Neural cell (in vitro differentiated cells): ENCODE data around the gene ATXN10. TPM values are rescaled to one million over a fixed set of nuclear protein-coding genes. Genes with fewer than 3 reads are reported as not detected.

Experiments used
- H2AFZ ChIP-seq: fragments of 200-600, 300-800 bp; sonication (generic), shearing (Covaris generic); 2 replicates; pipeline ENCODE4 v1.6.0; 2014; ENCODE audit warnings: low read depth, mild to moderate bottlenecking, antibody characterized with exemption, low read length, moderate library complexity
- H3F3A ChIP-seq: fragments of 200-600 bp; shearing (Covaris generic); 2 replicates; pipeline ENCODE4 v1.6.1; 2016; ENCODE audit warnings: mild to moderate bottlenecking, moderate library complexity, mixed read lengths, antibody characterized with exemption, low read length; ENCODE audit not compliant: insufficient read depth, poor library complexity, severe bottlenecking
- H3K27ac ChIP-seq: fragments of 200-600, 300-800 bp; sonication (generic), shearing (Covaris generic); 2 replicates; pipeline ENCODE4 v1.5.1; 2014; ENCODE audit warnings: mild to moderate bottlenecking, low read length, moderate library complexity
- H3K27me3 ChIP-seq: fragments of 300-800, 200-600 bp; sonication (generic), shearing (Covaris generic); 2 replicates; pipeline ENCODE4 v1.6.0; 2014; ENCODE audit warnings: mild to moderate bottlenecking, low read depth, low read length, moderate library complexity; ENCODE audit not compliant: insufficient read depth
- H3K36me3 ChIP-seq: fragments of 300-800, 200-600 bp; sonication (generic), shearing (Covaris generic); 2 replicates; pipeline ENCODE4 v1.5.1; 2014; ENCODE audit warnings: mild to moderate bottlenecking, antibody characterized with exemption, low read length, moderate library complexity; ENCODE audit not compliant: insufficient read depth
- H3K4me2 ChIP-seq: fragments of 300-800, 200-600 bp; sonication (generic), shearing (Covaris generic); 2 replicates; pipeline ENCODE4 v1.6.0; 2014; ENCODE audit warnings: mild to moderate bottlenecking, low read length
- H3K4me3 ChIP-seq: fragments of 300-800, 200-600 bp; sonication (generic), shearing (Covaris generic); 2 replicates; pipeline ENCODE4 v1.5.1; 2014; ENCODE audit warnings: mild to moderate bottlenecking, low read length, moderate library complexity
- H3K79me2 ChIP-seq: fragments of 200-600 bp; shearing (Covaris generic); replicated peaks from 2 replicates; pipeline ENCODE4 v1.6.0; 2014; ENCODE audit warnings: mild to moderate bottlenecking, low read length, moderate library complexity; ENCODE audit not compliant: insufficient read depth
- H3K9ac ChIP-seq: fragments of 300-800, 200-600 bp; sonication (generic), shearing (Covaris generic); 2 replicates; pipeline ENCODE4 v1.6.1; 2016; ENCODE audit warnings: mild to moderate bottlenecking, low read length, mixed read lengths
- H3K9me2 ChIP-seq: fragments of 200-600 bp; shearing (Covaris generic); 2 replicates; pipeline ENCODE4 v1.6.1; 2016; ENCODE audit warnings: mild to moderate bottlenecking, low read length, mixed read lengths; ENCODE audit not compliant: insufficient read depth
- H3K9me3 ChIP-seq: fragments of 200-600, 300-800 bp; sonication (generic), shearing (Covaris generic); 2 replicates; pipeline ENCODE4 v1.6.1; 2016; ENCODE audit warnings: mild to moderate bottlenecking, mixed run types, low read length, moderate library complexity, mixed read lengths
- H4K20me1 ChIP-seq: fragments of 200-600 bp; shearing (Covaris generic); 2 replicates; pipeline ENCODE4 v1.6.1; 2016; ENCODE audit warnings: mild to moderate bottlenecking, mixed run types; ENCODE audit not compliant: insufficient read depth
- EP300 ChIP-seq: fragments of 450-650 bp; conservative IDR thresholded peaks from 2 replicates; pipeline ENCODE4 v1.6.1; 2014; ENCODE audit warnings: antibody characterized with exemption, mild to moderate bottlenecking, moderate library complexity; ENCODE audit not compliant: poor library complexity, severe bottlenecking
- EZH2 ChIP-seq: fragments of 200-600, 300-800 bp; shearing (Covaris generic), sonication (generic); IDR thresholded peaks from 2 replicates; pipeline ENCODE4 v1.6.1; 2014; ENCODE audit warnings: antibody characterized with exemption, low read length, borderline replicate concordance, mild to moderate bottlenecking; ENCODE audit not compliant: insufficient read depth, poor library complexity, severe bottlenecking
- MXI1 ChIP-seq: fragments of 450-650 bp; conservative IDR thresholded peaks from 2 replicates; pipeline ENCODE4 v1.6.1; 2014; ENCODE audit warnings: antibody characterized with exemption, mild to moderate bottlenecking; ENCODE audit not compliant: poor library complexity, severe bottlenecking
- POLR2AphosphoS5 ChIP-seq: IDR thresholded peaks from 2 replicates; pipeline ENCODE4 v1.6.1; 2012
- RAD21 ChIP-seq: fragments of 450-650 bp; conservative IDR thresholded peaks from 2 replicates; pipeline ENCODE4 v1.6.1; 2014; ENCODE audit warnings: antibody characterized with exemption, mild to moderate bottlenecking, moderate library complexity
- REST ChIP-seq: IDR thresholded peaks from 2 replicates; pipeline ENCODE4 v1.6.1; 2012; ENCODE audit warnings: borderline replicate concordance
- SMC3 ChIP-seq: fragments of 450-650 bp; conservative IDR thresholded peaks from 2 replicates; pipeline ENCODE4 v1.6.1; 2014; ENCODE audit warnings: antibody characterized with exemption, mild to moderate bottlenecking, moderate library complexity; ENCODE audit not compliant: poor library complexity
- TAF1 ChIP-seq: IDR thresholded peaks from 2 replicates; pipeline ENCODE4 v1.6.1; 2012; ENCODE audit warnings: low read depth
- polyA plus RNA-seq: library from polyadenylated mRNA; depleted of rRNA; stranded (reverse); fragments of >200 nt; gene quantifications from 2 replicates; pipeline ENCODE4 v1.2.3, GENCODE V29; 2014
- TF ChIP-seq, protein P1 (sequence below): fragments of 450-650 bp; IDR thresholded peaks from 2 replicates; pipeline ENCODE4 v1.5.1; 2014; ENCODE audit warnings: antibody characterized with exemption, mild to moderate bottlenecking, moderate library complexity; ENCODE audit not compliant: poor library complexity, severe bottlenecking

Gene ATXN10
- polyA plus RNA-seq, 1 donor from 2014 or later, result 321 TPM

DNA sequence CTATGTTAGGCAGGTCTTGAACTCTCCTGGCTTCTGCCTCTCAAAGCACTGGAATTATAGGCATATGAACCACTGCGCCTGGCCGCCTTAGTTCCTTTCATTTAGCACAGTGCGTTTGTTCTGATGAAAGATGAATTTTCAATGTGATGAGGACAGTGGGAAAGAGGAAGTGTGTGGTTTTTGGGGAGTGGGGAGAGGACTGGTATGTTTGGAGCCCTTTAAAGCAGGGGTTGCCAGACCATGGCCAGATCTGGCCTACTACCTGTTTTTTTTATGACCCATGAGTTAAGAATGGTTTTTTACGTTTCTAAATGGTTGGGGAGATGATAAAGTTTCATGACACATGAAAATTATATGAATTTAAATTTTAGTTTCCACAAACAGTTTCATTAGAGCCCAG, 12.5 kb downstream of the ATXN10 start:
- no peaks in the 10 kb centered on the region for H3K36me3 ChIP-seq
- H3K9me3 ChIP-seq, result no peaks in the 10 kb centered on the region
- no peak overlapping the region for H3K9ac ChIP-seq
- peaks cover 4% of the 10 kb centered on the region for H4K20me1 ChIP-seq
- TF ChIP-seq EP300 (no peak), EZH2 (no peak), RAD21 (no peak)
- H2AFZ ChIP-seq, result no peak overlapping the region
- no peak overlapping the region for H3K27ac ChIP-seq
- H3K9me2 ChIP-seq, result no peaks in the 10 kb centered on the region
- no peak overlapping the region for H3K4me3 ChIP-seq
- no peaks in the 10 kb centered on the region for H3K27me3 ChIP-seq
- H3F3A ChIP-seq, result no peaks in the 10 kb centered on the region
- no peak overlapping the region for H3K4me2 ChIP-seq
- H3K79me2 ChIP-seq, result peaks cover 69% of the 10 kb centered on the region

DNA sequence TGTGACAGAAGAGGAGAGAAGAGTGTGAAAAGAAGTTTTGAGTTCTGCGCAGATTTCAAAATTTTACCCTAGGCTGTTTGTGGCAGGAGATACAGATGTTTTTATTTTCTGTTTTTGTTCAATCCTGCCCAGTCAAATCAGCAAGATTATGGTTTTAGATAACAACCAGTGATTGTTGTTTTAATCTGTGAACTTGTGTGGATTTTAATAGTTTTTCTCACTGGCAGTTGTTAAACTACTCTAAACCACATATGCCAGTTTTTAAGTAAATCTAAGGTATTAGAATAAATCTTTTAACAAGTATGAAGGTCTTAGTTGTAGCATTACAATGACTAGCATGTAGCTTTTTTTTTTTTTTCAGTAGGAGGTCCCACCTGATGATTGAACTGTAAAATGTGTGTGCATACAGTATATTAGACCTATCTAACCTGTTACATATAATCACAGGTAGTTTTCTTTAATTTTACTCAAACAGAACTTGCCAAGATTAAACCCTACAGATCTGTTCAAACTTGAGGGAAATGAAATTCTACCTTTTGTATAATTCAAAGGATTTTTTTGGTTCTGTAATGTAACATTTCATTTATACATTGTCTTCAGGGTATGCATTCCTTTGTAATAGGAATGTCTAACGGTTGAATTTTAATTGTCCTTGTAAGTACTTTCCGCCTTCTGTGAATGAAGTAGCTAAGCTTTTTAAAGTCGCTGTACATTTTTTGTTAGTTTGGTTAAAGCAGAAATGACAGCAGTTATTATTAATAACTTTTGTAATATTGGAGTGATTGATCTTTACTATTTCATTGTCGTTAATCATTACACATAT, 13.3 kb downstream of the ATXN10 start:
- H3F3A ChIP-seq, result no peaks in the 10 kb centered on the region
- no peaks in the 10 kb centered on the region for H3K9me3 ChIP-seq
- H3K79me2 ChIP-seq, result peaks cover 64% of the 10 kb centered on the region
- no peaks in the 10 kb centered on the region for H3K36me3 ChIP-seq
- no peak overlapping the region for H3K4me2 ChIP-seq
- no peak overlapping the region for H2AFZ ChIP-seq
- no peaks in the 10 kb centered on the region for H3K9me2 ChIP-seq
- H3K4me3 ChIP-seq, result no peak overlapping the region
- TF ChIP-seq, protein P1, sequence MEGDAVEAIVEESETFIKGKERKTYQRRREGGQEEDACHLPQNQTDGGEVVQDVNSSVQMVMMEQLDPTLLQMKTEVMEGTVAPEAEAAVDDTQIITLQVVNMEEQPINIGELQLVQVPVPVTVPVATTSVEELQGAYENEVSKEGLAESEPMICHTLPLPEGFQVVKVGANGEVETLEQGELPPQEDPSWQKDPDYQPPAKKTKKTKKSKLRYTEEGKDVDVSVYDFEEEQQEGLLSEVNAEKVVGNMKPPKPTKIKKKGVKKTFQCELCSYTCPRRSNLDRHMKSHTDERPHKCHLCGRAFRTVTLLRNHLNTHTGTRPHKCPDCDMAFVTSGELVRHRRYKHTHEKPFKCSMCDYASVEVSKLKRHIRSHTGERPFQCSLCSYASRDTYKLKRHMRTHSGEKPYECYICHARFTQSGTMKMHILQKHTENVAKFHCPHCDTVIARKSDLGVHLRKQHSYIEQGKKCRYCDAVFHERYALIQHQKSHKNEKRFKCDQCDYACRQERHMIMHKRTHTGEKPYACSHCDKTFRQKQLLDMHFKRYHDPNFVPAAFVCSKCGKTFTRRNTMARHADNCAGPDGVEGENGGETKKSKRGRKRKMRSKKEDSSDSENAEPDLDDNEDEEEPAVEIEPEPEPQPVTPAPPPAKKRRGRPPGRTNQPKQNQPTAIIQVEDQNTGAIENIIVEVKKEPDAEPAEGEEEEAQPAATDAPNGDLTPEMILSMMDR, result no peak
- no peak for TF ChIP-seq TAF1
- no peak for TF ChIP-seq EZH2
- TF ChIP-seq SMC3, result no peak
- TF ChIP-seq RAD21, result no peak
- no peak for TF ChIP-seq MXI1
- no peak for TF ChIP-seq REST
- no peak for TF ChIP-seq POLR2AphosphoS5
- no peak for TF ChIP-seq EP300
- H4K20me1 ChIP-seq, result peaks cover 5% of the 10 kb centered on the region
- no peak overlapping the region for H3K27ac ChIP-seq
- H3K27me3 ChIP-seq, result no peaks in the 10 kb centered on the region
- H3K9ac ChIP-seq, result no peak overlapping the region
